H9 (cell line): Measurements from ENCODE around the gene TP53BP1. TPM values are rescaled to one million over a fixed set of nuclear protein-coding genes. Genes with fewer than 3 reads are reported as not detected.

Experiments
- DNase-seq: peaks from one replicate; pipeline ENCODE4 v3.0.0-alpha.2; 2017
- H2AFZ ChIP-seq: one replicate; pipeline ENCODE4 v1.6.1; 2013; ENCODE audit warnings: mild to moderate bottlenecking, low read length, control low read depth, moderate library complexity
- H2AK5ac ChIP-seq: 2 replicates; pipeline ENCODE4 v1.6.1; 2013; ENCODE audit warnings: low read length, control low read depth, mixed read lengths; ENCODE audit not compliant: insufficient read length
- H2BK120ac ChIP-seq: one replicate; pipeline ENCODE4 v1.6.1; 2013; ENCODE audit warnings: low read depth, mild to moderate bottlenecking, low read length, control low read depth, inconsistent platforms; ENCODE audit not compliant: poor library complexity, severe bottlenecking
- H2BK12ac ChIP-seq: 2 replicates; pipeline ENCODE4 v1.6.1; 2013; ENCODE audit warnings: low read length, control low read depth, mixed read lengths, low read depth; ENCODE audit not compliant: insufficient read length
- H2BK15ac ChIP-seq: 2 replicates; pipeline ENCODE4 v1.6.1; 2013; ENCODE audit warnings: low read depth, low read length, control low read depth
- H2BK20ac ChIP-seq: one replicate; pipeline ENCODE4 v1.6.1; 2013; ENCODE audit warnings: low read depth, mild to moderate bottlenecking, low read length, control low read depth, inconsistent platforms; ENCODE audit not compliant: poor library complexity, severe bottlenecking
- H2BK5ac ChIP-seq: 2 replicates; pipeline ENCODE4 v1.6.1; 2013; ENCODE audit warnings: low read length, control low read depth, mixed read lengths; ENCODE audit not compliant: insufficient read length
- H3K14ac ChIP-seq: 2 replicates; pipeline ENCODE4 v1.6.1; 2013; ENCODE audit warnings: low read length, control low read depth; ENCODE audit not compliant: insufficient read depth
- H3K18ac ChIP-seq: 2 replicates; pipeline ENCODE4 v1.6.1; 2013; ENCODE audit warnings: low read depth, mild to moderate bottlenecking, mixed read lengths, low read length, control low read depth; ENCODE audit not compliant: insufficient read length
- H3K23ac ChIP-seq: 2 replicates; pipeline ENCODE4 v1.6.1; 2013; ENCODE audit warnings: low read length, control low read depth, mixed read lengths, low read depth; ENCODE audit not compliant: insufficient read length
- H3K23me2 ChIP-seq: 2 replicates; pipeline ENCODE4 v1.6.1; 2013; ENCODE audit warnings: low read depth, mild to moderate bottlenecking, mixed read lengths, low read length, control low read depth; ENCODE audit not compliant: insufficient read length, poor library complexity, severe bottlenecking
- H3K27ac ChIP-seq: 2 replicates; pipeline ENCODE4 v1.5.1; 2013; ENCODE audit warnings: low read length, control low read depth, mixed read lengths, low read depth; ENCODE audit not compliant: insufficient read length
- H3K27me3 ChIP-seq: 2 replicates; pipeline ENCODE4 v1.6.1; 2013; ENCODE audit warnings: low read length, control low read depth, inconsistent platforms; ENCODE audit not compliant: insufficient read depth
- H3K4ac ChIP-seq: 2 replicates; pipeline ENCODE4 v1.6.1; 2013; ENCODE audit warnings: low read depth, mild to moderate bottlenecking, control low read depth, inconsistent platforms, low read length, moderate library complexity
- H3K4me1 ChIP-seq: 2 replicates; pipeline ENCODE4 v1.6.1; 2013; ENCODE audit warnings: low read length, control low read depth, inconsistent platforms; ENCODE audit not compliant: insufficient read depth
- H3K4me2 ChIP-seq: 2 replicates; pipeline ENCODE4 v1.6.1; 2013; ENCODE audit warnings: low read length, control low read depth, mixed read lengths; ENCODE audit not compliant: insufficient read length, insufficient read depth
- H3K56ac ChIP-seq: 2 replicates; pipeline ENCODE4 v1.6.1; 2013; ENCODE audit warnings: low read depth, mild to moderate bottlenecking, mixed read lengths, low read length, control low read depth; ENCODE audit not compliant: insufficient read length
- H3K79me1 ChIP-seq: 2 replicates; pipeline ENCODE4 v1.6.1; 2013; ENCODE audit warnings: low read depth, mild to moderate bottlenecking, moderate library complexity, low read length, control low read depth, inconsistent platforms; ENCODE audit not compliant: insufficient read depth, poor library complexity, severe bottlenecking
- H3K79me2 ChIP-seq: 2 replicates; pipeline ENCODE4 v1.6.1; 2013; ENCODE audit warnings: low read length, control low read depth, inconsistent platforms; ENCODE audit not compliant: insufficient read depth
- H3K9ac ChIP-seq: 2 replicates; pipeline ENCODE4 v1.6.1; 2013; ENCODE audit warnings: low read length, control low read depth, mixed read lengths; ENCODE audit not compliant: insufficient read length; ENCODE audit errors: extremely low read depth
- H3K9me3 ChIP-seq: one replicate; pipeline ENCODE4 v1.6.1; 2013; ENCODE audit warnings: low read depth, low read length, inconsistent platforms; ENCODE audit not compliant: control insufficient read depth
- H3T11ph ChIP-seq: one replicate; pipeline ENCODE4 v1.6.1; 2013; ENCODE audit warnings: mild to moderate bottlenecking, low read length, control low read depth, inconsistent platforms
- H4K20me1 ChIP-seq: one replicate; pipeline ENCODE4 v1.6.1; 2013; ENCODE audit not compliant: control insufficient read depth, insufficient read length, insufficient read depth
- H4K5ac ChIP-seq: 2 replicates; pipeline ENCODE4 v1.6.1; 2013; ENCODE audit warnings: low read depth, mild to moderate bottlenecking, mixed read lengths, low read length, control low read depth; ENCODE audit not compliant: insufficient read length
- H4K8ac ChIP-seq: replicated peaks from 2 replicates; pipeline ENCODE4 v1.6.1; 2013; ENCODE audit warnings: low read length, control low read depth, mixed read lengths, low read depth; ENCODE audit not compliant: insufficient read length
- H4K91ac ChIP-seq: 2 replicates; pipeline ENCODE4 v1.6.1; 2013; ENCODE audit warnings: low read depth, mild to moderate bottlenecking, moderate library complexity, mixed read lengths, low read length, control low read depth; ENCODE audit not compliant: insufficient read length
- H3K27ac Mint-ChIP-seq, 3 experiments: 2 replicates in 2 of 3; 3 replicates in 1 of 3; pipeline ENCODE4 v1.8.0; 2020 to 2021; ENCODE audit warnings: mixed read lengths in 3 of 3, mild to moderate bottlenecking in 1 of 3, moderate library complexity in 1 of 3
- H3K27me3 Mint-ChIP-seq: 2 replicates; pipeline ENCODE4 v1.8.0; 2021; ENCODE audit warnings: low read depth, mild to moderate bottlenecking, moderate library complexity, mixed read lengths
- H3K36me3 Mint-ChIP-seq, 3 experiments: 2 replicates in 2 of 3; 3 replicates in 1 of 3; pipeline ENCODE4 v1.8.0; 2020 to 2021; ENCODE audit warnings: low read depth in 3 of 3, mixed read lengths in 3 of 3; ENCODE audit not compliant: insufficient read depth in 1 of 3
- H3K4me1 Mint-ChIP-seq, 2 experiments: 2 replicates each; pipeline ENCODE4 v1.8.0; 2020; ENCODE audit warnings: mixed read lengths in 2 of 2
- H3K4me3 Mint-ChIP-seq, 2 experiments: 2 replicates in 1 of 2; 3 replicates in 1 of 2; pipeline ENCODE4 v1.8.0; 2020 to 2021; ENCODE audit warnings: mild to moderate bottlenecking in 2 of 2, mixed read lengths in 2 of 2, moderate library complexity in 1 of 2
- H3K9me3 Mint-ChIP-seq, 2 experiments: 2 replicates in 1 of 2; 3 replicates in 1 of 2; pipeline ENCODE4 v1.8.0; 2020; ENCODE audit warnings: mild to moderate bottlenecking in 2 of 2, mixed read lengths in 2 of 2, moderate library complexity in 1 of 2
- WGBS: extraction: QIAGEN DNeasy Blood & Tissue Kit; methylation state at CpG from one replicate; pipeline ENCODE4 v1.1.7; 2013; ENCODE audit warnings: missing lambda C conversion rate, low lambda C conversion rate, mixed read lengths; ENCODE audit not compliant: insufficient read length; ENCODE audit errors: extremely low coverage; 5-methylcytosine and 5-hydroxymethylcytosine counted together
- total RNA-seq: library from RNA; stranded (reverse); gene quantifications from 2 replicates; pipeline ENCODE4 v1.2.1, GENCODE V29; 2021
- TF ChIP-seq, protein P1 (sequence below): fragments of 200-600 bp; sonication (generic); conservative IDR thresholded peaks from 3 replicates; pipeline ENCODE4 v1.8.0; 2021; ENCODE audit warnings: antibody characterized with exemption, mild to moderate bottlenecking

The TP53BP1 gene
- total RNA-seq, 1 experiment from 2014 or later = 81.5 TPM

DNA sequence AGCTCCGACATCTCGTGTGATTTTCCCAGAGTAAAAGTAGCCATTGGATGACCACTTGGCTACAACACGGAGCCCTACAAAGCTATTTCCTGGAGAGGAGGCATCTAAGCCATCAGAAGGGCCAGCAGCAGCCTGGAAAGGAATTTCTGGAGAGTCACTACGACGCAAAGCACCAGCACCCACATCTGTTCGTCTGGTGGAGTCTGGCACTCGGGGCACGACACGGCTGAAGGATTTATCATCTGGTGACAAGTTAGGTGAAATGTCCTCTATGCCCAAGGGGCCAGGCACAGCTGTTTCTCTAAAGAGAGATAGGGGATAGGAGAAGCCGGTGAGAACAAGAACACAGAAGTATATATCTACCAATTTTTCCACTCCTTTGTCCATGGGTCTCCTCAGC lies 72.5 kb downstream of the TP53BP1 start:
- Histone ChIP-seq H3K14ac (no peak overlapping the region), H3K27me3 (no peaks in the 10 kb centered on the region), H4K8ac (no peak overlapping the region), H2AK5ac (no peak overlapping the region), H4K20me1 (no peaks in the 10 kb centered on the region), H3K9ac (no peak overlapping the region), H3K18ac (no peak overlapping the region), H3K9me3 (no peaks in the 10 kb centered on the region), H3K79me2 (no peaks in the 10 kb centered on the region), H3K27ac (no peak overlapping the region), H2AFZ (no peak overlapping the region), H3K23me2 (no peaks in the 10 kb centered on the region), H3T11ph (no peak overlapping the region), H2BK5ac (no peak overlapping the region), H2BK12ac (no peak overlapping the region), H3K4me2 (no peak overlapping the region), H4K5ac (no peak overlapping the region), H3K4me1 (no peaks in the 10 kb centered on the region), H2BK15ac (no peak overlapping the region), H3K23ac (no peak overlapping the region), H4K91ac (no peak overlapping the region), H3K79me1 (no peaks in the 10 kb centered on the region), H2BK120ac (no peak overlapping the region), H2BK20ac (no peak overlapping the region), H3K4ac (no peak overlapping the region), H3K56ac (no peak overlapping the region)
- Mint-ChIP-seq H3K36me3 (peaks cover 43 to 89% (median 72%) of the 10 kb centered on the region in 3 experiments), H3K4me3 (no peak overlapping the region), H3K9me3 (no peaks in the 10 kb centered on the region), H3K4me1 (no peaks in the 10 kb centered on the region), H3K27ac (no peak overlapping the region; a peak in 1 of 7 replicates), H3K27me3 (no peaks in the 10 kb centered on the region)
- no peak for DNase-seq
- WGBS = no CpG with 5 or more reads among the region's 10 CpGs
- TF ChIP-seq, protein P1, sequence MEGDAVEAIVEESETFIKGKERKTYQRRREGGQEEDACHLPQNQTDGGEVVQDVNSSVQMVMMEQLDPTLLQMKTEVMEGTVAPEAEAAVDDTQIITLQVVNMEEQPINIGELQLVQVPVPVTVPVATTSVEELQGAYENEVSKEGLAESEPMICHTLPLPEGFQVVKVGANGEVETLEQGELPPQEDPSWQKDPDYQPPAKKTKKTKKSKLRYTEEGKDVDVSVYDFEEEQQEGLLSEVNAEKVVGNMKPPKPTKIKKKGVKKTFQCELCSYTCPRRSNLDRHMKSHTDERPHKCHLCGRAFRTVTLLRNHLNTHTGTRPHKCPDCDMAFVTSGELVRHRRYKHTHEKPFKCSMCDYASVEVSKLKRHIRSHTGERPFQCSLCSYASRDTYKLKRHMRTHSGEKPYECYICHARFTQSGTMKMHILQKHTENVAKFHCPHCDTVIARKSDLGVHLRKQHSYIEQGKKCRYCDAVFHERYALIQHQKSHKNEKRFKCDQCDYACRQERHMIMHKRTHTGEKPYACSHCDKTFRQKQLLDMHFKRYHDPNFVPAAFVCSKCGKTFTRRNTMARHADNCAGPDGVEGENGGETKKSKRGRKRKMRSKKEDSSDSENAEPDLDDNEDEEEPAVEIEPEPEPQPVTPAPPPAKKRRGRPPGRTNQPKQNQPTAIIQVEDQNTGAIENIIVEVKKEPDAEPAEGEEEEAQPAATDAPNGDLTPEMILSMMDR = no peak
